CMK (cell line): ENCODE results near the gene ANTXR2.

Experiments used
- DNase-seq: peaks from one replicate; pipeline ENCODE4 v3.0.0-alpha.2; 2010; ENCODE audit warnings: low read depth

ANTXR2 gene

DNA sequence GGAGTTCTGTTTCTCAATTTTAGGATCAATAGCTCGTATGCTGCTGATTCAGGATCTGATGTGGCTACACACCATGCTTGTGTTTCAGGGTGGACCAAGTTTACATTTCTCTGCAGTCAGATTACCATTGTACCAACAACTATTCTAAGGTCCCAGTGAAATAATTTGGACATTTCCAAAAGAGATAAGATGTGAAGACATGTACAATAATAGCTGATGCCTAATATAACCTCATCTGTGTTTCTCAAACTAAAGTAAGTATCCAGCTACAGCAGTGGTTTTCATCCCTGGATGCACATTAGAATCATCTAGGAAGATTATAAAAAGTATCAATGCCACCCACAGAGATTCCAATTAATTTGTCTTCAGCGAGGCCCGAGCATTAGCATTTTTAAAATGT lies 209.7 kb downstream of the ANTXR2 start:
- DNase-seq = no peak

DNA sequence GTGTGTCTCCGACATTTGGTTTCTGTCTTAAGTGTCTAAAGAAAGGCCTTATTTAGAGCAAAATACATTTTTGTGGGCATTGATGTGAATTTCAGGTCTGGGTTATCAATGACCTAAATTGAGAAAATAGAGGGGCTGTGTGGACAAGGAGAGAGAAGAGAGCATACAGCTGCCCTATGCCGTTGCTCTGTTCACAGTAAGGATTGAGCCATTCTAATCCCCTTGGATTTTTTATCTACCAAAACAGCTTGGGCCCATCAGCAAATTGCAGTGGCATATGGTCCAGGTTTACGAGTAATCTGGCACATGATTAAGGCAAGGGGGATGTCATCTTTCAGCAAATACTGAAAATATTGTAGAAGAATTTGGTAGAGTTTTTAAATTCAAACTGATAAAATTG lies 210.2 kb downstream of the ANTXR2 start:
- DNase-seq = no peak

DNA sequence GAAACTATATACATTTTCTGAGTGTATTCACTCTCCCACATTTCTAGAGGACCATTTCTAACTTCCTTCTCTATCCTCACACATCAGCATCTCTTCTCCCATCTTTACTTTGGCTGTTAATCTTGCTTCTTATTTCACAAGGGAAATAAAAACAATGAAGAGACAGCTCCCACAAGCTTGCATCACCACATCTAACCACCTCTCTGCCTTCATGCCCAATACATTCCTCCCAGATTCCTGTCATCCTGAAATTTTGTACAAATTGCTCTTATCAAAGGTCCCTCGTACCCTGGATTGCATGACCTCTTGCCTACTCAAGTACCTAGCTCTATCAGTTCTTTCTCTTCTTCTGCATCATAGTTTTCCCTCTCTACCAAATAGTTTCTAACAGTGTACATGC lies 215.2 kb downstream of the ANTXR2 start:
- no peak for DNase-seq

DNA sequence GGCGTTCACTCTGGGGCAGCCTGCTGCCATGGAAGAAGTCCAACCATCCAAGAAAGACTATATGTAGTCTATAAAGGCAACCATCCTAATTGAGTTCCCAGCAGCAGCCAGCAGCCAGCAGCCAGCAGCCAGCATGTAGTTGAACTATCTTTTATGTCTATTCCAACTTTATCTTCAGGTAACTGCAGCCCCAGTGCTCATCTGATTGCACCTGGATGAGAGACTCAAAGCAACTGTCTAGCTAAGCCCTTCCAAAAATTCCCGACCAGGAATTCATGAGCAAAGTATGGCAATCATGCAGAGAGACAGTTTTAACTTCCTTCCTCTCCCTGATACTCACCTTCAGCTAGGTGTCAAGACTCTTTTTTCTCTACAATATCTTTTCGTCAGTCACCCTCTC lies 216.8 kb downstream of the ANTXR2 start:
- DNase-seq = no peak

DNA sequence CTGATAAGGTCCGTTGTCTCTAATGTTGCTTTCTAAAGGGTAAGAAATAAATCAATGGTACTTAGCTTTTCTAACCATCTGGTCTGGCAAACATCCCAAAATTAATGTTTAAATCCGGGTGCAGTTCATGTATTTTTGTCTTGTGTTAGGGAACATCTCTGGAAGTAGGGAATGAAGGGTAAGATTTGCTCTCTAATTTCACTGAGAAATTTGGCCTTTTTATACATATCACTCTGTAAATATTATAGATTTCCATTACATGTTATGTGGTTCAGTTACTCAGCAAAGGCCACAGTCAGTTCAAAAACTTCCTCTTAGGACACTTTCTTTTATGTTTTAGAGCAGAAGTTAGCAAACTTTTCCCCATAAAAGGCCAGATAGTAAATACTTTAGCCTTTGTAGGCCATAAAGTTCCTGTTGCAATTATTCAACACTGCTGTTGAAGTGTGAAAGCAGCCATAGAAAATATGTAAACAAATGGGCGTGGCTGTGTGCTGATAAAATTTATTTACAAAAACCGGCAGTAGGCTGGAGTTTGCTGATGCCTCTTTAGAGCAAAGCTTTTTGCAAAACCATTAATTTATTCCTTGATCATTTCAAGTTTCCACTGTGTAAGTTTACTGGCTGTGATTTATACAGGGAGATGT lies 218.1 kb downstream of the ANTXR2 start:
- no peak for DNase-seq

DNA sequence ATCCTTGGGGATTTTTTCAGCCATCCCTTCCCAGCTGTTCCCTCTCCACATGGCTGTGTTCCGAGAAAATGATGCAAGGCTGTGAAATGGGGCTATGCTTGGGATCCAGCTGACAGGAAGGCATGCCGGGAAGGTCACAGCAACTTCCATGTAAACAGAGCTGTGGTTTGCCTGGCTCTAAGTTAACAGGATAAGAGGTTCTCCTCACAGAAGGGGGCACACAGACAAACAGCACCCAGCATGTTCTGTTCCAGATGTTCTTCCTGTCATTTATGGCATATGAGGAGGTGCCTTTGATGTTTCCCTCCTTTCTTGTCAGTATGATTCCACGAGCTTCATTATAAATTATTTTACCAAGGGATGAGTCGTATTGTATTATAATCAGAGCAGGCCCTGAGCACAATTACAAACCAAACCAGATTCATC lies 220.7 kb downstream of the ANTXR2 start:
- DNase-seq = no peak

DNA sequence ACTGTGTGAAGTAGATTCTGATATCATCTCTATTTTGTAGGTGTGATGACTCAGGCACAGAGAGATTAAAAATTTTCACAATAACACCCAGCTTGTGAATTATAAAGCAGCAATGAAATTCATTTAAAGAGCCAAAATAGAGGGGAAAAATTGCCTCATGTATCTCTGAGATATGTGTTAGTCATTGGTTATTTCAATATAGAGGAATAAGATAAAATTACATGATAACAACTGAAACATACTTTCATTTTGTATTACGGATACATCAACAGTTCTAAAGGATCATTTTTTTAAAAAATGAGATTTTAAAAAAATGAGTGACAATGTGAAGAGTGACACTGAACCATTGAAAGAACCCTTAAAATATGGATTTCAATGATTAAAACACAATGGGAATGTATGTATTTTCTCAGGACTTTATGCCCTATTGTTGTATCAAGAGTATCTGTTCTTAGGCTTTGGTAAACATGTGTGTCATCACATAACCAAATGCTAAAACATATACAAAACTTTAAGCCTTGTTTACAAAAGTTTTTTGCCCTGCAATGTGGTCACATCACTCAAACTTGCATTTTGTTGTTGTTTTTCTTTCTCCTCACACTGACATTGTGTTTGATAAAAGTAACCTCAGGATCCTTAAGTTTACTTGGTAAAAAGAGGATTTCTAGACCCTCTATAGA lies 221.3 kb downstream of the ANTXR2 start:
- no peak for DNase-seq
